Measurements from ENCODE around the gene CMSS1. TPM values are rescaled to one million over a fixed set of nuclear protein-coding genes. Genes with fewer than 3 reads are reported as not detected.

Gene CMSS1
- total and polyA plus RNA-seq, 2 of the 13 experiments (the other 11 are each of a cell fraction or from before 2014, with no cell fraction given), result 6.4 to 48.7 TPM

GRCh38 chr3:99818818-99819217 is 1.2 kb downstream of the CMSS1 start:
- TF ChIP-seq PCBP1 (IDR thresholded peaks at IDR 0.05; ENCODE audit: borderline replicate concordance, low read depth, low read length) (no peak), CC2D1A (CRISPR knock-in tag; IDR thresholded peaks at IDR 0.05) (no peak), ZNF567 (CRISPR knock-in tag; IDR thresholded peaks at IDR 0.05; ENCODE audit: borderline replicate concordance) (no peak)
- TF ChIP-seq, protein P1, sequence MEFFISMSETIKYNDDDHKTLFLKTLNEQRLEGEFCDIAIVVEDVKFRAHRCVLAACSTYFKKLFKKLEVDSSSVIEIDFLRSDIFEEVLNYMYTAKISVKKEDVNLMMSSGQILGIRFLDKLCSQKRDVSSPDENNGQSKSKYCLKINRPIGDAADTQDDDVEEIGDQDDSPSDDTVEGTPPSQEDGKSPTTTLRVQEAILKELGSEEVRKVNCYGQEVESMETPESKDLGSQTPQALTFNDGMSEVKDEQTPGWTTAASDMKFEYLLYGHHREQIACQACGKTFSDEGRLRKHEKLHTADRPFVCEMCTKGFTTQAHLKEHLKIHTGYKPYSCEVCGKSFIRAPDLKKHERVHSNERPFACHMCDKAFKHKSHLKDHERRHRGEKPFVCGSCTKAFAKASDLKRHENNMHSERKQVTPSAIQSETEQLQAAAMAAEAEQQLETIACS (CRISPR knock-in tag; IDR thresholded peaks at IDR 0.05), result no peak
- H3K36me3 ChIP-seq (replicated peaks in 1 of 2; ENCODE audit: control insufficient read depth in 1 of 2, insufficient read depth in 2 of 2, low read length in 2 of 2), result no peaks in the 10 kb centered on the region
- no TSS peak for BruUV-seq (replicated peaks)
- H3K4me3 ChIP-seq (replicated peaks in 1 of 3; ENCODE audit: insufficient read depth in 1 of 3, low read depth in 2 of 3, low read length in 3 of 3), result peak overlapping the region; percentile 74 to 90 (median 86); a peak in 4 of 6 replicates
- H4K20me1 ChIP-seq (ENCODE audit: insufficient read depth, low read length), result no peaks in the 10 kb centered on the region
- POLR2A ChIA-PET, result no interaction called here
- CTCF ChIA-PET (ENCODE audit: low intra/inter-chr PET ratio, low total read pairs), result no interaction called here
- no peak overlapping the region for H3K27ac ChIP-seq (ENCODE audit: extremely low read length, insufficient read depth, low read length)
- intact Hi-C loops (cut with micrococcal nuclease; ENCODE audit: unreplicated experiment), result loop anchor here (10.0 kb wide), 1 partner anchor 896 kb away; no protein-coding TSS in a partner anchor
- in situ Hi-C loops (cut with HindIII; ENCODE audit: extremely low pct_ligation_motif_present, low pct_unique_long_range_greater_than_20kb), result loop anchor here (25.0 kb wide), 1 partner anchor 893 kb away; the partner anchor contains the start of gene TFG
- no peaks in the 10 kb centered on the region for H3K9me3 ChIP-seq (ENCODE audit: low read length)
- peak overlapping the region; percentile 91 for H3K4me2 ChIP-seq (ENCODE audit: low read depth, low read length)
- H3K79me2 ChIP-seq (ENCODE audit: insufficient read depth, low read length), result peaks cover 17% of the 10 kb centered on the region
- no peak for DNase-seq (ENCODE audit: low spot score)
- H2AFZ ChIP-seq (ENCODE audit: low read length), result no peak overlapping the region
- no peak for FAIRE-seq
- H3K4me1 ChIP-seq (ENCODE audit: insufficient read depth, low read length), result peaks cover 30% of the 10 kb centered on the region
- ATAC-seq, result no peak
- H3K9ac ChIP-seq (ENCODE audit: insufficient read depth, low read depth, low read length), result peak overlapping the region; percentile 83; the same call in 1 of the 2 replicates
- no peaks in the 10 kb centered on the region; a peak in 1 of 5 replicates for H3K27me3 ChIP-seq (ENCODE audit: control insufficient read depth in 1 of 2, insufficient read depth in 2 of 2, low read length in 2 of 2)
- WGBS (ENCODE audit: low lambda C conversion rate), result 75% methylated on average over 2 of the region's 2 CpGs

All from HepG2 (cell line).